Testis (tissue), 2 donors: Measurements from ENCODE around the gene ANXA6.

ENCODE experiments used
- POLR2A ChIP-seq: fragments of 450-650 bp; IDR thresholded peaks from one replicate; pipeline ENCODE4 v1.6.1; 2017; ENCODE audit warnings: antibody characterized with exemption, mild to moderate bottlenecking, moderate library complexity
- TF ChIP-seq, protein P1 (sequence below), 3 experiments: fragments of 450-650 bp in 2 of 3; fragments of 200-600 bp in 1 of 3; sonication (generic) in 1 of 3; IDR thresholded peaks; one replicate each; pipeline ENCODE4 v1.5.1; 2016 to 2019; ENCODE audit warnings: antibody characterized with exemption in 3 of 3, mild to moderate bottlenecking in 2 of 3, moderate library complexity in 1 of 3

DNA sequence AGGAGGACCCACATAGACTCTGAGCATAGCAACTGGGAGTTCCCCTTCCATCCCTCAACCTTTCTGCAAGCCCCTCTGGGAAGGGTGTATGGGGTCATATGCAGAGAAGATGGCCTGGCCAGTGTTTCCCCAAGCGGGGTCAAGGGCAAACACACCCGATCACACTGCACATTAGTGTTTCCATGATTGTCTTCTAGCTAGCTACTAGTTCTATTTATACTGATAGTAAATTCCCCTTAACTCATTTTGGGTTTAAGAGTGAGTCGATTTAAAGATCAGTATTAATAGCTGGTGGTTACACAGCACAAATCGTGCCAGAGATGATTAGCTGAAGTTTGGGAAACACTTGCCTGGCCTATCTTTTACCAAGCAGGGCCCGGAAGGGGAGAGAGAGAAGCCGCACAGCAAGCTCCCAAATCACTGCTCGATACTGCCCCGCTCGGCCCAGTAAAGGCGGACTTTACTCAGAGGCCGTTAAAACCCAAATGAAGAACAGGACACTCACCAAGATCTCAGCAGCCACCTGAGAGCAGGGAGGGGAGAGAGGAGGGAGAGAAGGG is 47.4 kb downstream of the ANXA6 start:
- TF ChIP-seq, protein P1, sequence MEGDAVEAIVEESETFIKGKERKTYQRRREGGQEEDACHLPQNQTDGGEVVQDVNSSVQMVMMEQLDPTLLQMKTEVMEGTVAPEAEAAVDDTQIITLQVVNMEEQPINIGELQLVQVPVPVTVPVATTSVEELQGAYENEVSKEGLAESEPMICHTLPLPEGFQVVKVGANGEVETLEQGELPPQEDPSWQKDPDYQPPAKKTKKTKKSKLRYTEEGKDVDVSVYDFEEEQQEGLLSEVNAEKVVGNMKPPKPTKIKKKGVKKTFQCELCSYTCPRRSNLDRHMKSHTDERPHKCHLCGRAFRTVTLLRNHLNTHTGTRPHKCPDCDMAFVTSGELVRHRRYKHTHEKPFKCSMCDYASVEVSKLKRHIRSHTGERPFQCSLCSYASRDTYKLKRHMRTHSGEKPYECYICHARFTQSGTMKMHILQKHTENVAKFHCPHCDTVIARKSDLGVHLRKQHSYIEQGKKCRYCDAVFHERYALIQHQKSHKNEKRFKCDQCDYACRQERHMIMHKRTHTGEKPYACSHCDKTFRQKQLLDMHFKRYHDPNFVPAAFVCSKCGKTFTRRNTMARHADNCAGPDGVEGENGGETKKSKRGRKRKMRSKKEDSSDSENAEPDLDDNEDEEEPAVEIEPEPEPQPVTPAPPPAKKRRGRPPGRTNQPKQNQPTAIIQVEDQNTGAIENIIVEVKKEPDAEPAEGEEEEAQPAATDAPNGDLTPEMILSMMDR (IDR thresholded peaks at IDR 0.05), result no peak
- no peak for TF ChIP-seq POLR2A
